ENCODE results near the gene KCTD18. TPM values are rescaled to one million over a fixed set of nuclear protein-coding genes. Genes with fewer than 3 reads are reported as not detected.

Gene KCTD18
- total and polyA plus RNA-seq, 10 of the 15 experiments (the other 5 are each of a cell fraction or from before 2014, with no cell fraction given) = 1.4 to 16.9 (median 12.5) TPM

DNA sequence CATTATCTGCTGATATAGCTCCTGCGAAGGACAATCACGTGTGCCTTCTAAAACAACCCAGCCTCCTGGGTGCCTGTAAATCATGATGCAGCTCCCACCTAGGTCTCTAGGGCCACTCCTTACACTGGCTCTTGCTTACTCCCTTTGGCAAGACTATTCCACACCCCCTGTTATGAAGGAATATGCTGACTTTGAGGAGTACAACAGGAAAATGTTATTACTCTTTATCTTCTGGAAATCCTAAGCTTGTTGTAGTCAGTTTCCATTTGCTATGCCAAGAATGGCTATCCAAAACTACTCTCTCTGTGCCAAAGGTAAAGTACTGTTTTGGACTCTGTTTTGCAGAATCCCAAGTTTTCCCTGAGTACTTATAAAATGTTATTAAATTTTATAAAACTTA is 23.9 kb upstream of the KCTD18 start:
- H3K4me3 ChIP-seq = no peak overlapping the region
- ATAC-seq (no peak), FAIRE-seq (no peak), DNase-seq (ENCODE audit: low read depth, low spot score) (no peak)
- H3K27me3 ChIP-seq (replicated peaks in 1 of 2; ENCODE audit: control insufficient read depth in 2 of 2, insufficient read depth in 2 of 2, low read length in 1 of 2) = no peaks in the 10 kb centered on the region
- no peaks in the 10 kb centered on the region for H3K9me3 ChIP-seq (replicated peaks; ENCODE audit: control insufficient read depth, insufficient read depth, low read length)
- peaks cover 1 to 6% of the 10 kb centered on the region in 2 experiments; a peak in 3 of 4 replicates for H3K36me3 ChIP-seq (ENCODE audit: control insufficient read depth in 2 of 2, insufficient read depth in 2 of 2, low read length in 1 of 2)
- peaks cover 40% of the 10 kb centered on the region for H3K79me2 ChIP-seq (ENCODE audit: control insufficient read depth, insufficient read depth, low read length)
- in situ Hi-C loops (cut with MboI) (no loop called here), intact Hi-C loops (cut with micrococcal nuclease; ENCODE audit: unreplicated experiment) (no loop called here)
- H3K4me1 ChIP-seq (ENCODE audit: control insufficient read depth, insufficient read depth, low read length) = no peaks in the 10 kb centered on the region
- H3K4me2 ChIP-seq (ENCODE audit: control insufficient read depth, insufficient read depth) = no peak overlapping the region
- POLR2A ChIA-PET = interaction anchor here (0.5 to 0.7 kb wide), 2 partner anchors 330 to 606 kb away, joined by 3 read pairs; no protein-coding TSS in a partner anchor
- no peak overlapping the region for H2AFZ ChIP-seq (ENCODE audit: control insufficient read depth, low read depth, low read length)
- WGBS (ENCODE audit: insufficient coverage, insufficient replicate concordance, low lambda C conversion rate, missing lambda C conversion rate) = 100% methylated on average over 2 of the region's 2 CpGs
- BruUV-seq (replicated peaks) = no TSS peak
- RAD21 ChIA-PET (ENCODE audit: unreplicated experiment) = no interaction called here
- CTCF ChIA-PET = interaction anchor here (0.6 to 2.2 kb wide), 7 partner anchors 26 to 559 kb away, joined by 3 to 12 read pairs (median 3); no protein-coding TSS in a partner anchor
- no peak overlapping the region for H3K27ac ChIP-seq (ENCODE audit: control insufficient read depth, insufficient read depth)
- H4K20me1 ChIP-seq (ENCODE audit: control insufficient read depth, insufficient read depth) = no peaks in the 10 kb centered on the region
- SMC1A ChIA-PET (ENCODE audit: uncharacterized antibody, unreplicated experiment) = interaction anchor here (1.2 to 2.8 kb wide), 3 partner anchors 7 to 51 kb away, joined by 3 to 9 read pairs (median 8); partner anchors contain the start of gene SGO2
- H3K9ac ChIP-seq (ENCODE audit: control insufficient read depth, insufficient read depth, low read length) = no peak overlapping the region
- no peak for TF ChIP-seq SREBF2 (IDR thresholded peaks at IDR 0.05; ENCODE audit: low read length)
- TF ChIP-seq PML (IDR thresholded peaks at IDR 0.05; ENCODE audit: low read length) = no peak
- TF ChIP-seq PAX8 (IDR thresholded peaks at IDR 0.05) = no peak
- no peak for TF ChIP-seq SMAD1 (IDR thresholded peaks at IDR 0.05; ENCODE audit: low read depth, partially characterized antibody)
- no peak for TF ChIP-seq NFXL1 (IDR thresholded peaks at IDR 0.05; ENCODE audit: borderline replicate concordance)
- no peak for TF ChIP-seq POU2F2 (IDR thresholded peaks at IDR 0.05; ENCODE audit: borderline replicate concordance, low read depth, low read length)
- TF ChIP-seq NFIC (IDR thresholded peaks at IDR 0.05; ENCODE audit: low read depth, low read length) = no peak
- TF ChIP-seq, protein P1, sequence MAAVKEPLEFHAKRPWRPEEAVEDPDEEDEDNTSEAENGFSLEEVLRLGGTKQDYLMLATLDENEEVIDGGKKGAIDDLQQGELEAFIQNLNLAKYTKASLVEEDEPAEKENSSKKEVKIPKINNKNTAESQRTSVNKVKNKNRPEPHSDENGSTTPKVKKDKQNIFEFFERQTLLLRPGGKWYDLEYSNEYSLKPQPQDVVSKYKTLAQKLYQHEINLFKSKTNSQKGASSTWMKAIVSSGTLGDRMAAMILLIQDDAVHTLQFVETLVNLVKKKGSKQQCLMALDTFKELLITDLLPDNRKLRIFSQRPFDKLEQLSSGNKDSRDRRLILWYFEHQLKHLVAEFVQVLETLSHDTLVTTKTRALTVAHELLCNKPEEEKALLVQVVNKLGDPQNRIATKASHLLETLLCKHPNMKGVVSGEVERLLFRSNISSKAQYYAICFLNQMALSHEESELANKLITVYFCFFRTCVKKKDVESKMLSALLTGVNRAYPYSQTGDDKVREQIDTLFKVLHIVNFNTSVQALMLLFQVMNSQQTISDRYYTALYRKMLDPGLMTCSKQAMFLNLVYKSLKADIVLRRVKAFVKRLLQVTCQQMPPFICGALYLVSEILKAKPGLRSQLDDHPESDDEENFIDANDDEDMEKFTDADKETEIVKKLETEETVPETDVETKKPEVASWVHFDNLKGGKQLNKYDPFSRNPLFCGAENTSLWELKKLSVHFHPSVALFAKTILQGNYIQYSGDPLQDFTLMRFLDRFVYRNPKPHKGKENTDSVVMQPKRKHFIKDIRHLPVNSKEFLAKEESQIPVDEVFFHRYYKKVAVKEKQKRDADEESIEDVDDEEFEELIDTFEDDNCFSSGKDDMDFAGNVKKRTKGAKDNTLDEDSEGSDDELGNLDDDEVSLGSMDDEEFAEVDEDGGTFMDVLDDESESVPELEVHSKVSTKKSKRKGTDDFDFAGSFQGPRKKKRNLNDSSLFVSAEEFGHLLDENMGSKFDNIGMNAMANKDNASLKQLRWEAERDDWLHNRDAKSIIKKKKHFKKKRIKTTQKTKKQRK (IDR thresholded peaks at IDR 0.05; ENCODE audit: low read depth, low read length) = no peak
- TF ChIP-seq, protein P2, sequence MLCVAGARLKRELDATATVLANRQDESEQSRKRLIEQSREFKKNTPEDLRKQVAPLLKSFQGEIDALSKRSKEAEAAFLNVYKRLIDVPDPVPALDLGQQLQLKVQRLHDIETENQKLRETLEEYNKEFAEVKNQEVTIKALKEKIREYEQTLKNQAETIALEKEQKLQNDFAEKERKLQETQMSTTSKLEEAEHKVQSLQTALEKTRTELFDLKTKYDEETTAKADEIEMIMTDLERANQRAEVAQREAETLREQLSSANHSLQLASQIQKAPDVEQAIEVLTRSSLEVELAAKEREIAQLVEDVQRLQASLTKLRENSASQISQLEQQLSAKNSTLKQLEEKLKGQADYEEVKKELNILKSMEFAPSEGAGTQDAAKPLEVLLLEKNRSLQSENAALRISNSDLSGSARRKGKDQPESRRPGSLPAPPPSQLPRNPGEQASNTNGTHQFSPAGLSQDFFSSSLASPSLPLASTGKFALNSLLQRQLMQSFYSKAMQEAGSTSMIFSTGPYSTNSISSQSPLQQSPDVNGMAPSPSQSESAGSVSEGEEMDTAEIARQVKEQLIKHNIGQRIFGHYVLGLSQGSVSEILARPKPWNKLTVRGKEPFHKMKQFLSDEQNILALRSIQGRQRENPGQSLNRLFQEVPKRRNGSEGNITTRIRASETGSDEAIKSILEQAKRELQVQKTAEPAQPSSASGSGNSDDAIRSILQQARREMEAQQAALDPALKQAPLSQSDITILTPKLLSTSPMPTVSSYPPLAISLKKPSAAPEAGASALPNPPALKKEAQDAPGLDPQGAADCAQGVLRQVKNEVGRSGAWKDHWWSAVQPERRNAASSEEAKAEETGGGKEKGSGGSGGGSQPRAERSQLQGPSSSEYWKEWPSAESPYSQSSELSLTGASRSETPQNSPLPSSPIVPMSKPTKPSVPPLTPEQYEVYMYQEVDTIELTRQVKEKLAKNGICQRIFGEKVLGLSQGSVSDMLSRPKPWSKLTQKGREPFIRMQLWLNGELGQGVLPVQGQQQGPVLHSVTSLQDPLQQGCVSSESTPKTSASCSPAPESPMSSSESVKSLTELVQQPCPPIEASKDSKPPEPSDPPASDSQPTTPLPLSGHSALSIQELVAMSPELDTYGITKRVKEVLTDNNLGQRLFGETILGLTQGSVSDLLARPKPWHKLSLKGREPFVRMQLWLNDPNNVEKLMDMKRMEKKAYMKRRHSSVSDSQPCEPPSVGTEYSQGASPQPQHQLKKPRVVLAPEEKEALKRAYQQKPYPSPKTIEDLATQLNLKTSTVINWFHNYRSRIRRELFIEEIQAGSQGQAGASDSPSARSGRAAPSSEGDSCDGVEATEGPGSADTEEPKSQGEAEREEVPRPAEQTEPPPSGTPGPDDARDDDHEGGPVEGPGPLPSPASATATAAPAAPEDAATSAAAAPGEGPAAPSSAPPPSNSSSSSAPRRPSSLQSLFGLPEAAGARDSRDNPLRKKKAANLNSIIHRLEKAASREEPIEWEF (IDR thresholded peaks at IDR 0.05; ENCODE audit: insufficient replicate concordance, low read depth, low read length) = no peak
- no peak for TF ChIP-seq E2F4 (IDR thresholded peaks at IDR 0.05; ENCODE audit: low read depth, low read length)
- TF ChIP-seq ZNF217 (IDR thresholded peaks at IDR 0.05) = no peak
- no peak for TF ChIP-seq E2F8 (IDR thresholded peaks at IDR 0.05; ENCODE audit: low read depth, partially characterized antibody)
